Measurements from ENCODE around the gene MYO7A.
A peak's percentile ranks its signal among the peaks of the same experiment; 100 is the strongest.

The MYO7A gene

DNA sequence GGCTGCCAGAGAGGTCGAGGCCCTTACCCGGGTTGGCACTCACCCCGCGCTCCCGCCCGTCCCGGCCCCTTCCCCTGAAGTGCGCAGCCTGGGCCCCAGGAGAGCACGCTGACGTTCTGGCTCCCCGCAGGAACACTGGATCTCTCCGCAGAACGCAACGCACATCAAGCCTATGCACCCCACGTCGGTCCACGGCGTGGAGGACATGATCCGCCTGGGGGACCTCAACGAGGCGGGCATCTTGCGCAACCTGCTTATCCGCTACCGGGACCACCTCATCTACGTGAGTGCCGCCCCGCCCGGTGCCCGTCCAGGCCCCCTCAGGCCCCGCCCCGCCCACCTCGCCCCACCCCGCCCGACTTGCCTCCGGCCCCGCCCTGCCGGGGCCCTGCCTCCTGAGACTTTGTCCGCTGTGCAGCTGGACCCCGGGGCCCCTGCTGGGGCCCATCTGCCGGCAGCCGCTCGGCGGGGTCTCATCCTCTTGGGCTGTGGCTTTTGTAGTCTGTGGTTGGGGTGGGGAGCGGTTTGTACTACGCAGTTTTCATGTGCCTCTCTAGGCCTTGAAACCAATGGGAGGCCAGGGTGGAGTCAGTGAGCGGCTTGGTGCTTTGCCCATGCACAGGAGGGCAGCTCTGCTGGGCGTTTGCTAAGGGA lies 19.7 kb downstream of the MYO7A start:
- no peak for DNase-seq (ENCODE audit: low spot score)

DNA sequence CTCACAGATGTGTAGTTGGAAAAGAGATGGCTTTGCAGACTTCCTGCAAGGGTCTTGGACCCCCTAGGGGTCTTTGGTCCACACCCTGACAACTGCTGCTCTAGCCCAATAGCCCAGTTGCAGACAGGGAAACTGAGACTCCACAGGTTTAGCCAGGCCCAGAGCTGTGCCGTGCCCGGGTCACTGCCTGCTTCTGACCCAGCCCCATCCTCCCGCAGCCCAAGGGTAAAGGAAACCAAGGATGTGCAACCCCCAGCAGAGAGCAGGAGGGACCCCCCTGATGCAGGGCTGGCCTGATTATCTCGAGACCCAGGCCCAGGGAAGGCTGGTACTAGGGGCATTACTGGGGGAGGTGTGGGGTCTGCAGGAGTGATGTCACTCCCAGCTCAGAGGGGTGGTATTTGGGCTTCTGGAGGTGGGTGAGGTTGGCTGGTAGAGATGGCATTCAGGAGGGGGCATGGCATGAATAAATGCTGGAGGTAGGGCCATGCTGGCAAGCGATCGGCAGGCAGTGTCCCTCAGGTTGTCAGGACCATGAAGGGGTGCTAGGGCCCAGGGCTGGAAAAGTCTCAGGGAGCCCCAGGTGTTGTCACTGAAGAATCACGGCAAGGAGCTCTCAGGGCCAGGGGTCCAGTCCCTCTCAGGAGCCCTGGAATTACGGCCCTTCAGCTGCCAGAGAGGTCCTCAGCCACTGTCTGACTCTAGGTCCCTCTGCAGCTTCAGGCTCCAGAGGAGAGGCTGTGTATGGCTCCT lies 21.1 kb downstream of the MYO7A start:
- no peak for DNase-seq (ENCODE audit: low spot score)

DNA sequence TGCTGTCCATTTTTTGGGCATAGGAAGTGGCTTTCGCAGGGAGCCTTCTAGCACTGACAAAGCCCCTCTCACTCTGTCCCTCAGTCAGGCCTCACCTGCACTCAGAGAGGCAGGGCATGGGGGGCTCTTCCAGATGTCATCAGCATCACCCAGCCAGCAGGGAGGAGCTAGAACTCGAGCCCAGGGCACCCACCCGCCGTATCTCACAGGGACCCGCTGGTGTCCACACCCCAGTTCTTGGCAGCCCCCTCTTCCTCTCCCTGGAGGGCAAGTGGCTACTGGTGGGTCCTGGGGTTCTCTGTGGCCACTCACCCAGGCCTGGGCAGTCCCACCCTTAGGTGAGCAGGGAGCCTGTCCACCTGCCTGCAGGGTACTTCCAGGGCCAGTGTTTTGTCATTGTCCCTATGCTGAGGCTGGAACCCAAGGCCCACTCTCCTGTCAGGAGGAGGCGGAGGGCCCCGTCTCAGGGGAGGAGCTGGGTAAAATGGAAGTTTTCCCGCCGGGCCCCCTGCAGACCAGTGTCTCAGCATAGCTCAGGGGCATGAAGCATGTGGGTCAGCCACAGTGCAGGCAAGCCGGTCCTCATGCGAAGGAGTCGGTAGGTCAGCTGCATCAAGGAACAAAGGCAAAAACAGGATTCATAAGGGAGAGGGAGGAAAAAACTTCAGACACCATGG lies 21.8 kb downstream of the MYO7A start:
- no peak for DNase-seq (ENCODE audit: low spot score)

DNA sequence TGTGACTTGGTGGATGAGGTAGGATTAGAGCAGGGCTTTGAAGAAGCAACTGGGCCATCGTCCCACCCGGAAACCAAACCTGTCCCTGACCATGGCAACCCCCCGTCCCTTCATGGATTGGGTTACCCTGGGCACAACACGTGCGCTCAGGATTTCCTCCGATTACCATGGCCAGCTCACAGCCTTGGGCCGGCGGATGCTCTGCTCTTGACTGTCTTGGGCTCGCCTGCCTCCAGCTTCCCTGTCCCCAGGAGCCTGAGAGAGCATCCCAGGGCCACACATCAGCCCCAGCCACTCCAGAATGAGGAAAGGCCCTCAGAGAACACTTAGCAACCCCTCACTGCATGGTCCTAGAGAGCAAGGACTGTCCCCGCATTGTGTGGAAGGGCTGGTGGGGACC lies 22.8 kb downstream of the MYO7A start:
- no peak for DNase-seq (ENCODE audit: low spot score)

DNA sequence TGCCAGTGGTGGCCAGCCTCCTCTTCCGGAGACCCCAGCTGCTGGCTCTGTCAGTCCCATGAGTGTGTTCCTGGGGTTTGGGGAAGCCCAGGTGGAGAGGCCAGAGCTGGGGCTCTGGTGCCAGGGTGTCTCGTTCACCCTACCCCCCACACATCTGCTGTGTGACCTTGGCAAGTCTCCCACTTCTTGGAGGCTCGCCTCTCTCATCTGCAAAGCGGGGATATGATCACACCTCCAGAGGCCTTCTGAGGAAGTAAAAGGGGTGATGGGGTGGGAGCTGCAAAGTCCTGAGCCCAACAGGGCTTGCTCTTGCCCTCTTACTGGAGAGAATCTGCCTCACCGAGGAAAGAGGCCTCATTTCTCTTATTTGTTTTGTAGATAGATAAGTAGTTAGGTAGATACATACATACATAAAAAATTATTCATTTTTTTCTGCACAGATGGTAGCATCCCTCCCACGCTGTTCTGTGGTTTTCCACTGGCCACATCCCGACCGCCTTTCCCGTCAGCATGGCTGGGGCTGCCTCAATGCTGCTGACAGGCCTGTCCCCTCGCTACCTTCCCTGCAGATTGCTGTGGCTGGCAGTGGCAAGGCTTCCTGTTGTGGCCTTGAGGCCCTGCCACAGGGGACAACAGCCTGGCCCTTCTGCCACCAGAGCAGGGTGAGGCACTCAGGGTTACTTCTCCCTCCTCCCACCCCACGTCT lies 23.9 kb downstream of the MYO7A start:
- peak; percentile 49 for DNase-seq (ENCODE audit: low spot score)

DNA sequence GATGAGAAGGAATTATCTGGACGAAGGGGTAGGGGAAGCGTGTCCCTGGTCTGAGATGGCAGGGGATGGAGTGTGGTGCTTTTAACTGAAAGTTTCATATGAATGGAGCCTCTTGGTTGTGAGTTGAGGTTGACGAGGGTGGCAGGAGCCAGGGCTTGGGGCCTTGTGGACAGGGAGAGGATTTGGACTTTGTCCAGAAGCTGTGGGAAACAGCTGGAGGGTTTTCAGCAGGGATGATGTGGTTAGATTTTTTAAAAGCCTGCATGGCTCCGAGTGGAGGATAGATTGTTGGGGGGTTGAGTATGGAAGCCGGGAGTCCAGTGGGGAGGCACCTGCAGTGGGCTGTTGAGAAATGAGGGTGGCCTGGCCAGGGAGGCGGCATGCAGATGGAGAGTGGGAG lies 24.8 kb downstream of the MYO7A start:
- no peak for DNase-seq (ENCODE audit: low spot score)

DNA sequence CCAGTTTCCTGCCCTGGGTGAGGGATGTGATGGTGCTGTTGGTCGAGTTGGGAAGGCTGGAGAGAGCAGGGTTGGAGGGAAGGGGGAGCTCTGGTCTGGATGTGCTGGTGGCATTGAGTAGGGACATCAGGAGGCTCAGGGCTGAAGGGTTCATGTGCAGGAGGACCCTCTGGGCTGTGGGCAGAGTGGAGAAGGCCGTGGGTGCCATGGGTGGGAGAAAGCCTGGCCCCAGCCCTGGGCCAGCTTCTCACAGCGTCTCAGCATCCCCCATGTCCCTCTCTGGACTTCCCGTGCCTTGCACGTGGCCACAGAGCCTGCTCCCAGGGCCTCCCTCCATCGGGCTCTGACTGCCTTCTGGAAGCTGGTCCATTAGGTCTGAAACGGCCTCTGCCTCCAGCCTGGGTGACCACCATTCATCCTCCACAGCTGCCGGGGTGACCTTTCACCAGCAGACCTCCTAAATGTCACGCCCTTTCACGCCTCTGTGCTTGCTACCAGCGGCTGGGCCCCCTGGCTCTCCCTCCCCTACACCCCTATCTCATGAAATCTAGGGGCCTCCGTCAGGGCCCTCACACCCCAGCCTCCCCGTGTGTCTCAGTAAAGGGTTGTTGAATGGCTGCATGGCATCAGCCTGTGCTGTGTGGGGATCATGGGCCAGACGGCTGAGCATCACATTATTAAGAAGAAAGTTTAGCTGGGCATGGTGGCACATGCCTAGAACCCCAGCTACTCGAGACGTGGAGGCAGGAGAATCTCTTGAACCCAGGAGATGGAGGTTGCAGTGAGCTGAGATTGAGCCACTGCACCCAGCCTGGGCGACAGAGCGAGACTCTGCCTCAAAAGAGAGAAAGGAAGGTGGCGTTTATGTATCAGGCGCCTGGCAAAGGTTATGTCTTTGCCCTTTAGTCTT lies 25.5 kb downstream of the MYO7A start:
- DNase-seq (ENCODE audit: low spot score): no peak

DNA sequence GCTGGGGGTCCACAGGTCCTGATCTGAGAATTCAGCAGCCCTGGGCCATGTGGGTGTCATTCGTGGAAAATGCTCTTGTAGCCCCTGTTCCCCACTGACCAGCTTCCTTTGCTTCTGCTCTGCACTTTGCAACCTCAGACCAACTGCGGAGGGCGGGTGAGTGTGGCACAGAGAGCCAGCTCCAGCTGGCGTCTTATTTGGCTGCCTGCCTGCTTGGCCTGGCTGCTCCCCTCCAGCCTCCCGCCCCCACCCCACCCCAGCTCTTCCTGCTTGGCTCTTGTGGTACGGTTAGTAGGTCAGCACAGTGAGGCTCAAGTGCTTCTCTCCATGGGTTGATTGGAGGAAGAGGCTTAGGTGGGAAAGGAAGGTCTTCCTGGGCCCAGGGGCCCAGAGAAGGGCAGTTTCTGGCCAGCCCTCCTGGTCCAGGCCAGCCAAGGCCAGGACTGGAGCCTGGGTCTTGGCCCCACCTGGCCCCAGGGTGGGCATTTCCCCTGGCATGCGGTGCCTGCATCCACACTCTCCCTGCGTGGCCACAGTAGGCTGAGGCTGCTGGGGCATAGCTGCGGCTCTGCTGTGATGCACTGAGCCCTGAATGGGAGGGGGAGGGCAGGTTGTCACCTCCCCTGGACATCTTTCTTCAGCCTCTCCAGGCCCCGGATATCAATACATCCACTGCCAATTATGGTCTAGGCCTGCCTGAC lies 26.5 kb downstream of the MYO7A start:
- DNase-seq (ENCODE audit: low spot score): no peak

DNA sequence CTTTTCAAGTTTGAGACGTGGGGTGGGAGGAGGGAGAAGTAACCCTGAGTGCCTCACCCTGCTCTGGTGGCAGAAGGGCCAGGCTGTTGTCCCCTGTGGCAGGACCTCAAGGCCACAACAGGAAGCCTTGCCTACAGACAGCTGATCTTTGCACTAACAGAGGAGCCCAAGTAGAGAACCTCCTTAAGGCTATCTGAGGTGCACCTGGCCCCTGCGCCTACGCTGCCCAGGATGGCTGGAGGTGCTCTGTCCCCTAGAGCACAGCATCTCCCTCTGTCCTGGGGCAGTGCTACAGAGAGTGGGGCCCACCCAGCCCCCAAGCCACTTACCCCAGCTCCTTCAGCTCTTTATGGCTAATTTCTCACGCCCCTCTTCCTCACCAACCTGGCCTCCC lies 27.0 kb downstream of the MYO7A start:
- no peak for DNase-seq (ENCODE audit: low spot score)

DNA sequence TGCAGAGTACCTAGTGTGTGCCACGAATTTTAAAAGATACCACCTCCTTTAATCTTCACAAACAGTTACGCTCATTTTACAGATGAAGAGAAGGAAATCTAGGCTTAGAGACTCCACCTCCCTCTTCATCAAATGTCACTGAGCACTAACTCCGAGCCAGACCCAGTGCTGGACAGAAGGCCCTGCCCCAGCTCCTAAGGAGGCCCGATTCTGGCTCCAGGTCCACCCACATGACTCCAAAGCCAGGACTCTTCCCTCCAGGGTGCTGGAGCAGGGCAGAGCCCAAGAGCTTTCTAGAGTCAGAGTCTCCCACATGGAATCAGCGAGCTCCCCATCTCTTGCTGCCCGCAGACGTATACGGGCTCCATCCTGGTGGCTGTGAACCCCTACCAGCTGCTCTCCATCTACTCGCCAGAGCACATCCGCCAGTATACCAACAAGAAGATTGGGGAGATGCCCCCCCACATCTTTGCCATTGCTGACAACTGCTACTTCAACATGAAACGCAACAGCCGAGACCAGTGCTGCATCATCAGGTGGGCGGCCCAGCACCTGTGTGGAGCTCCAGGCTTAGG lies 27.6 kb downstream of the MYO7A start:
- DNase-seq (ENCODE audit: low spot score): no peak

DNA sequence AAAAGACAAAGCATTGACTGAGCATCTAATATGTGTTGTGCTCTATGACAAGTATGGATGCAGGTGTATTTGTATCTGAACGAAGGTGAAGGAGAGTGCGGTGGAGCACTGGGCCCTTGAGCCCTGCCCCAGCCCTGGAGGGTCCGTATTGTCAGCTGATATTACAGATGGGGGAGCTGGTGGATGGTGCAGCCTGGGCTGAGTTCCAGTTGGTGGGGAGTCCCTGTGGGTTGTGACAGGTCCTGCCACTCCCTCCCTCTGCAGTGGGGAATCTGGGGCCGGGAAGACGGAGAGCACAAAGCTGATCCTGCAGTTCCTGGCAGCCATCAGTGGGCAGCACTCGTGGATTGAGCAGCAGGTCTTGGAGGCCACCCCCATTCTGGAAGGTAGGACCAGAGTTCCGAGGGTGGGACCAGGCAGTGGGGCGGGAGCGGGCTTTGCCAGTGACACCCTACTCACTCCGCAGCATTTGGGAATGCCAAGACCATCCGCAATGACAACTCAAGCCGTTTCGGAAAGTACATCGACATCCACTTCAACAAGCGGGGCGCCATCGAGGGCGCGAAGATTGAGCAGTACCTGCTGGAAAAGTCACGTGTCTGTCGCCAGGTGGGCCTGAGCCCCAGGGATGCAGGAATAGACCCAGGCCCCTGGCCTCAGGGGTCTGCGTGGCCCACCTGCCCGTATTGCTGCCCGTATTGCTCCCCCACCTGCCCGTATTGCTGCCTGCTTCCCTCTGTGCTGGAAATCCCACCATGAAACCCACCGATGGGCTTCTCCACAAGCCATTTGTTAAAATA lies 28.6 kb downstream of the MYO7A start:
- DNase-seq (ENCODE audit: low spot score): no peak

DNA sequence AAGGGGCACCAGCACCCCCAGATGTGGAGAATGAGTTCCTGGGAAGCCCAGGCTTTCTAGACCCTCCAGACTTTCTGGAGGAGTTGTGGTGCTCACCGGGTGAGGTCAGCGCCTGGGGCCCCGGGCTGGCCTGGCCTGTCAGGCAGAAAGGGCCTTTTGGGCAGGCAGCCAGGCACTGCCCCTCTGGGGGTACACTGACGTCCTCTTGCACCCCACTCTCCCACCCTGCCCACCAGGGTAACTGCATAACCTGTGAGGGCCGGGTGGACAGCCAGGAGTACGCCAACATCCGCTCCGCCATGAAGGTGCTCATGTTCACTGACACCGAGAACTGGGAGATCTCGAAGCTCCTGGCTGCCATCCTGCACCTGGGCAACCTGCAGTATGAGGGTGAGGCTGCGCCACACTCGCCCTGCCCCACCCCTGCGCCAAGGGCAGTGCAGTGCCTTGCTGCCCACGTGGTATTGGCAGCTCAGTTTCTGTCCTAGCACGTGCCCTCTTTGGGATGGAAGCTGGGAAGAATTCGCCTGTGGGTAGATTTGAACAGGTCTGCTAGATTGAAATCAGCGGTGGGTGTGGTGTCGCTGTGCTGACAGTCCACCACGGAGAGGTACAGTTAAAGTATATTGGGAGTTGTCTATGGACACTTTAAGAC lies 30.1 kb downstream of the MYO7A start:
- no peak for DNase-seq (ENCODE audit: low spot score)

DNA sequence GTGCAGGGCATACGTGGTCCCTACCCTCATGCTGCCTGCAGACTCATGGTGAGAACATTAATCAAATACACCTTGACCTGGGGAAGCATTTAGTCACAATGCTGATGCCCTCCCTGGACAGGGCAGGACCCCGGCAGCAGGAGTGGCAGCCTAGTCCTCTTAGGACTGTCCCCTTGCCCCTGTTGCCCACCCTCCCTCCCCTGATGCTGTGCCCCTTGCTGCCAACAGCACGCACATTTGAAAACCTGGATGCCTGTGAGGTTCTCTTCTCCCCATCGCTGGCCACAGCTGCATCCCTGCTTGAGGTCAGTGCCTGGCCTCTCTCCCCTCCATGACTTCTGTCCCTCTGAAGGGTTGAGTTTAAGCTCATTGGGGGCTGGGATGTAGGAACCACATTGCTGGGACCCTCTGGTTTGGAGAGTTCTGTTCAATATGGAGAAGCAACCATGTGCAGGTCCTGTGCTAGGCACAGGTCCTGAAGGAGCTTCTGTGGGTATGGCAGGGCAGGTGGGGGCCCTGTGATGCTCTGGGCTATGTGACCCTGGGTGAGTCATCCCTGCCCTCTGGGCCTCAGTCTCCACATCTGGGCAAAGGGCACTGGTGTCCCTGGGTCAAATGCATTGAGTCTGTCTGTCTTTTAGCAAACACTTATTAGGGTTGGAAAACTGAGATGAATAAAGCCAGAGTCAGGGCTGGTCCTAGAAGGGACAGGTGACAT lies 31.3 kb downstream of the MYO7A start:
- no peak for DNase-seq (ENCODE audit: low spot score)

DNA sequence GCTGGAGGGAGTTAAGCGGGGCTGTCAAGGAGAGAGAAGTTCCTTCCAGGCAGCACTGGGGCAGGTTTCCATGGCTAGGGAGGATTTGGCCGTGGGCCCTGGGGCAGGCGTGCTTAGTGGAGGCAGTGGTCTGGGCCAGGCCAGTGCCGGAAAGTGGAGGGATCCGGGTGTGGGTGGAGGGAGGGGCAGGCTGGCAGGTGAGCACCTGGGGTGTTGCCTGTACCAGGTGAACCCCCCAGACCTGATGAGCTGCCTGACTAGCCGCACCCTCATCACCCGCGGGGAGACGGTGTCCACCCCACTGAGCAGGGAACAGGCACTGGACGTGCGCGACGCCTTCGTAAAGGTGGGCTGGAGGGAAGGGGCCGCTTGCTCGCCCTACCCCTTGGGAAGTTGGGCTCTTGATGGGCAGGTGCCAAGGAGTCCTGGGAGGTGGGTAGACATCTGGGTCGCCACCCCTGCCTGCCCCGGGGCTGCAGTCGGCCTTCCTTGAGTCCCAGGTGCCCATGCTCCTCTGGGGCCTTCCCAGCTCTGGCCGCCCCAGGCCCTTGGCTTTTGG lies 32.0 kb downstream of the MYO7A start:
- no peak for DNase-seq (ENCODE audit: low spot score)

DNA sequence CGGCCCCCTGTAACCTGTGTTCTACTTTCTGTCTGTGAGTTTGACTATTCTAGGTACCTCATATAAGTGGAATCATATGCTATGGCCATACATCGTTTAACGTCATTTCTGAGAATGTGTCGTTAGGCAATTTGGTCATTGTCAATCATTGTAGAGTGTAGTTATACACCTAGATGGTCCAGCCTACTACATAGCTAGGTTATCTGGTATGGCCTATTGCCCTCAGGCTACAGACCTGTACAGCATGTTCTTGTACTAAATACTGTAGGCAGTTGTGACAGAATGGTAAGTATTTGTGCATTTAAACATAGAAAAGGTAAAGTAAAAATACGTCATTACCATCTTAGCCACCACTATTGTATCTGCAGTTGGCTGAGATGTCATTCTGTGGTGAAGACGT lies 35.2 kb downstream of the MYO7A start:
- DNase-seq (ENCODE audit: low spot score): no peak

DNA sequence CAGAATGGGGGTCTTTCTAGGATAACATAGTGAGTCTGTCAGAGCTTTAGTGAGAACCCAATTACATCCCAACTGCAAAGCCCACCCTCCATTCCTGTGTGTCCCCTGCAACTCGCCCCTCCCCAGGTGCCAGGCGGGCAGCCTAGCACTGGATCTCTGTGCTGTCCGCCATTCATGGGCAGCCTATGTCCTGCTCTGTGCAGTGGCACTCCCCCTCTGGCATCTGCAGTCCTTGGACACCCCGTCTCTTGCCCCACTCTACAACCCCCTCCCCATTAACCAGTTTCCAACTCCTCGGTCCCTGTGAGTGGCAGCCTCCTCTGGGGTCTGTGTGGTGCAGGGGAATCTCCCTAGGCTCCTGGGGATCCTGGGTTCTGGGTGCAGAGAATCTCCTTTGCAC lies 37.0 kb downstream of the MYO7A start:
- DNase-seq (ENCODE audit: low spot score): no peak

DNA sequence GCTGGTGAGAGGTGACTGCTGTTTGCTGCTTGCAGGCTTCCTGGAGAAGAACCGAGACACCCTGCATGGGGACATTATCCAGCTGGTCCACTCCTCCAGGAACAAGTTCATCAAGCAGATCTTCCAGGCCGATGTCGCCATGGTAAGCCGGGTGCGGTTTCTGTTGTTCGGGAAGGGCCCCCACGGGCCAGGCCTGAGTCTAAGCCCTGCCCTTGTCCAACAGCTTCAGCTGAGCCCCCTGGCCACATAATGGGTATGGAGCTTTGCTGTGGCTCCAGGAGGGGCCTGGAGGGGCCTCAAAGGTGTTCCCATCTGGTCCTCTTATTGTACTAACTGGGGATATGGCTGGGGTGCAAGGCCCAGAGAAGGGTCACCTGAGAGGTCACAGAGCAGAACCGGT lies 38.0 kb downstream of the MYO7A start:
- no peak for DNase-seq (ENCODE audit: low spot score)

DNA sequence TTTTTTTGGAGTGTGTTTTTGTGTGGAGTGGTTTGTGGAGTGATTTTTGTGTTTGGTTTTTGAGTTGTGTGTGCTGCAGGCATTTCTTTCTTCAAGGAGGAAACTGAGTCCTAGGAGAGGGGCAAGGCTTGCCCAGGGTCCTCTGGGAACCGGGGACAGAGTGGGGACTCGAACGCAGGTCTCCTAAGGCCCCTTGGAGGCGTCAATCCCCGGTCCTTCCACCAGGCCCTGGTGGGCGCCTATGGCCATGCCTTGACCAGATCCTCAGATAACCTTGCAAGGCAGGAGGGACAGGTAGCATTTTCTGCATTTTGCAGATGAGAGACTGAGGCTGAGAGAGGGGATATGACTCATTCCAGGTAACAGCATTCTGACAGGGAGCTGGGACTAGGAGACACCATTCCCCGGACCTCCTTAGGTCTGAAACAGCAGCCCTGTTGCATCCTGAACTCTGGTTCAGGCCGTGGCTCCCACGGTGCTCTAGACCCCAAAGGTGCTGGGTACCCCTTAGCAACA lies 39.1 kb downstream of the MYO7A start:
- no peak for DNase-seq (ENCODE audit: low spot score)

Data from CD4-positive, alpha-beta T cell treated with Interleukin-6 at 100 ng/mL for 8 hours (primary cell).